Measurements from ENCODE around the gene CIDEB.

- TF ChIP-seq CTCF (IDR thresholded peaks at IDR 0.05) (no peak), POLR2A (IDR thresholded peaks at IDR 0.05) (no peak)
Measured at GRCh38 chr14:24337144-24337823, 29.5 kb upstream of the CIDEB start.

Data from thyroid gland (tissue), 4 donors.